ENCODE measurements around the gene NOLC1. TPM values are rescaled to one million over a fixed set of nuclear protein-coding genes. Genes with fewer than 3 reads are reported as not detected.
A peak's percentile ranks its signal among the peaks of the same experiment; 100 is the strongest.

NOLC1 gene
- total RNA-seq, 2 experiments from 2014 or later: 210 to 215 TPM

DNA sequence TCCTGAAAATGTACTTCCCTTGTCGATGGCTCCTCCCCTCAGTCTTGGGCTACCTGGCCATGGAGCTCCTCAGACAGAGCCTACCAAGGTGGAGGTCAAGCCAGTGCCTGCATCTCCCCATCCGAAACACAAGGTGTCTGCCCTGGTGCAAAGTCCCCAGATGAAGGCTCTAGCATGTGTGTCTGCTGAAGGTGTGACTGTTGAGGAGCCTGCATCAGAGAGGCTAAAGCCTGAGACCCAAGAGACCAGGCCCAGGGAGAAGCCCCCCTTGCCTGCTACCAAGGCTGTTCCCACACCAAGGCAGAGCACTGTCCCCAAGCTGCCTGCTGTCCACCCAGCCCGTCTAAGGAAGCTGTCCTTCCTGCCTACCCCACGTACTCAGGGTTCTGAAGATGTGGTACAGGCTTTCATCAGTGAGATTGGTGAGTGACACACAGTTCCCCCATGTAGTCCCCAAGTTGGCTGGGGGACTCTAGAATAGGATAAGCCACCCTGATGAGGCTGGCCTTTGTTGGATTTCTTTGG lies 10.5 kb upstream of the NOLC1 start:
- DNase-seq (no peak), ATAC-seq (no peak)
- H3K4me3 Mint-ChIP-seq: no peak overlapping the region
- no peaks in the 10 kb centered on the region for H3K9me3 Mint-ChIP-seq
- intact Hi-C loops (cut with micrococcal nuclease): no loop called here
- peaks cover 11% of the 10 kb centered on the region for H3K4me1 Mint-ChIP-seq (ENCODE audit: low read depth)
- CTCF ChIA-PET: no interaction called here
- POLR2A ChIA-PET: interaction anchor here (0.9 to 11.0 kb wide), 3 partner anchors 8 to 23 kb away, joined by 3 to 250 read pairs (median 15); partner anchors contain the start of gene NOLC1
- H3K27me3 Mint-ChIP-seq: no peaks in the 10 kb centered on the region
- peak overlapping the region; percentile 5 for H3K27ac Mint-ChIP-seq
- H3K36me3 Mint-ChIP-seq (ENCODE audit: low read depth): peaks cover 72% of the 10 kb centered on the region
- TF ChIP-seq, protein P1, sequence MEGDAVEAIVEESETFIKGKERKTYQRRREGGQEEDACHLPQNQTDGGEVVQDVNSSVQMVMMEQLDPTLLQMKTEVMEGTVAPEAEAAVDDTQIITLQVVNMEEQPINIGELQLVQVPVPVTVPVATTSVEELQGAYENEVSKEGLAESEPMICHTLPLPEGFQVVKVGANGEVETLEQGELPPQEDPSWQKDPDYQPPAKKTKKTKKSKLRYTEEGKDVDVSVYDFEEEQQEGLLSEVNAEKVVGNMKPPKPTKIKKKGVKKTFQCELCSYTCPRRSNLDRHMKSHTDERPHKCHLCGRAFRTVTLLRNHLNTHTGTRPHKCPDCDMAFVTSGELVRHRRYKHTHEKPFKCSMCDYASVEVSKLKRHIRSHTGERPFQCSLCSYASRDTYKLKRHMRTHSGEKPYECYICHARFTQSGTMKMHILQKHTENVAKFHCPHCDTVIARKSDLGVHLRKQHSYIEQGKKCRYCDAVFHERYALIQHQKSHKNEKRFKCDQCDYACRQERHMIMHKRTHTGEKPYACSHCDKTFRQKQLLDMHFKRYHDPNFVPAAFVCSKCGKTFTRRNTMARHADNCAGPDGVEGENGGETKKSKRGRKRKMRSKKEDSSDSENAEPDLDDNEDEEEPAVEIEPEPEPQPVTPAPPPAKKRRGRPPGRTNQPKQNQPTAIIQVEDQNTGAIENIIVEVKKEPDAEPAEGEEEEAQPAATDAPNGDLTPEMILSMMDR (IDR thresholded peaks at IDR 0.05): no peak

DNA sequence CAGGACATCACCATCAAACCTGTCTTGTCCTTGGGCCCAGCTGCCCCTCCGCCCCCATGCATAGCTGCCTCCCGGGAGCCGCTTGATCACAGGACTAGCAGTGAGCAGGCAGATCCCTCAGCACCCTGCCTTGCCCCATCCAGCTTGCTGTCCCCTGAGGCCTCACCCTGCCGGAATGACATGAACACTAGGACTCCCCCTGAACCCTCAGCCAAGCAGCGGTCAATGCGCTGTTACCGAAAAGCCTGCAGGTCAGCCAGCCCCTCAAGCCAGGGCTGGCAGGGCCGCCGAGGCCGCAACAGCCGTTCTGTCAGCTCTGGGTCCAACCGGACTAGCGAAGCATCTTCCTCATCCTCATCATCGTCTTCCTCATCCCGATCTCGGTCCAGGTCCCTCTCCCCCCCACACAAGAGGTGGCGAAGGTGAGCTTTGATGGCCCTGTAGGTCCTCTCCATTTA lies 5.2 kb upstream of the NOLC1 start:
- TF ChIP-seq, protein P1 (IDR thresholded peaks at IDR 0.05): no peak
- no peaks in the 10 kb centered on the region for H3K9me3 Mint-ChIP-seq
- intact Hi-C loops (cut with micrococcal nuclease): no loop called here
- H3K36me3 Mint-ChIP-seq (ENCODE audit: low read depth): peaks cover 73% of the 10 kb centered on the region
- ChIA-PET CTCF (interaction anchor here (0.9 to 1.6 kb wide), 4 partner anchors 10 to 357 kb away, joined by 3 to 4 read pairs (median 3); partner anchors contain the start of gene SUFU), POLR2A (interaction anchor here (0.8 to 12.5 kb wide), 6 partner anchors 8 to 31 kb away, joined by 3 to 250 read pairs (median 15); no protein-coding TSS in a partner anchor)
- no peak overlapping the region for H3K4me3 Mint-ChIP-seq
- no peak for ATAC-seq
- no peaks in the 10 kb centered on the region for H3K27me3 Mint-ChIP-seq
- H3K27ac Mint-ChIP-seq: peak overlapping the region; percentile 33
- no peak for DNase-seq
- H3K4me1 Mint-ChIP-seq (ENCODE audit: low read depth): peaks cover 12% of the 10 kb centered on the region

DNA sequence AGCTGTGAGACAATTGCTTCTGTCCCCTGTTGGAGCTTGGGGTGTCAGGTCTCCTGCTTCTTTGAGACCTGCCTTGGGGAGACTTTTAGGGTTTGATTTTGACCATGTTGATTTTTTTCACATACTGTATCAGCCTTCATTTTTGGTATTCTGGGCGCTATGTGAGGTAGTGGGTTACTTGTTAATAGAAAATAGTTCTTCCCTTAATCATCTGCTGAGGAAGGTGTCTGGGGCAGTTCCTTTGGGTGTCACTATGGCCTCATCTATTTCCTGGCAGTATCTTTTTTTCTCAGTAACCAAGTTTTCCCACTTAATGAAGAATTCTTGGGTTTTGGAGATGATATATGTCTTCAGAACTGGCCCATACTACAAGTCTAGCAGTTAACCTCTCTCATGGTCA lies 4.6 kb upstream of the NOLC1 start:
- peaks cover 12% of the 10 kb centered on the region for H3K4me1 Mint-ChIP-seq (ENCODE audit: low read depth)
- no peaks in the 10 kb centered on the region for H3K9me3 Mint-ChIP-seq
- TF ChIP-seq, protein P1 (IDR thresholded peaks at IDR 0.05): no peak
- intact Hi-C loops (cut with micrococcal nuclease): no loop called here
- peak overlapping the region; percentile 33 for H3K27ac Mint-ChIP-seq
- no peak overlapping the region for H3K4me3 Mint-ChIP-seq
- ATAC-seq (no peak), DNase-seq (no peak)
- H3K27me3 Mint-ChIP-seq: no peaks in the 10 kb centered on the region
- ChIA-PET CTCF (no interaction called here), POLR2A (interaction anchor here (2.2 to 12.5 kb wide), 5 partner anchors 8 to 31 kb away, joined by 8 to 250 read pairs (median 16); no protein-coding TSS in a partner anchor)
- peaks cover 78% of the 10 kb centered on the region for H3K36me3 Mint-ChIP-seq (ENCODE audit: low read depth)

DNA sequence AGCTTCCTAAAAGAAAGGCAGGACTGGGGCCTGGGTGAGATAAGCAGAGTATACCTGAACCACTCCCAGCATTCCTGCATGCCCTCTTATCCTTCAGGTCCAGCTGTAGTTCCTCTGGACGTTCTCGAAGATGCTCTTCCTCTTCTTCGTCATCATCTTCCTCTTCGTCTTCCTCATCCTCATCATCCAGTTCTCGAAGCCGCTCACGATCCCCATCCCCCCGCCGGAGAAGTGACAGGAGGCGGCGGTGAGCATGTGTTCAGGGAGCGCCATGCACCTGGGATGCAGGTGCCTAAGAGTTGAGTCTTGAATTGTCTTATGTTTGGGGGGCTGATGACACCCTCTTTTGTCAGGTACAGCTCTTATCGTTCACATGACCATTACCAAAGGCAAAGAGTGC lies 3.9 kb upstream of the NOLC1 start:
- ChIA-PET POLR2A (interaction anchor here (1.3 to 12.5 kb wide), 4 partner anchors 9 to 32 kb away, joined by 3 to 250 read pairs (median 40); no protein-coding TSS in a partner anchor), CTCF (interaction anchor here (1.1 to 1.5 kb wide), 3 partner anchors 8 to 17 kb away, joined by 3 to 5 read pairs (median 4); no protein-coding TSS in a partner anchor)
- Mint-ChIP-seq H3K27ac (peak overlapping the region; percentile 21), H3K36me3 (ENCODE audit: low read depth) (peaks cover 79% of the 10 kb centered on the region), H3K27me3 (no peaks in the 10 kb centered on the region), H3K9me3 (no peaks in the 10 kb centered on the region), H3K4me3 (no peak overlapping the region), H3K4me1 (ENCODE audit: low read depth) (peaks cover 14% of the 10 kb centered on the region)
- intact Hi-C loops (cut with micrococcal nuclease): no loop called here
- DNase-seq (no peak), ATAC-seq (no peak)
- TF ChIP-seq, protein P1 (IDR thresholded peaks at IDR 0.05): no peak
